Esophagus (tissue), 2 donors: ENCODE data around the gene HECW1. TPM values are rescaled to one million over a fixed set of nuclear protein-coding genes. Genes with fewer than 3 reads are reported as not detected.

Experiments
- H3K27ac ChIP-seq, 2 donors: one replicate each; pipeline ENCODE4 v1.5.1; 2013; ENCODE audit warnings: low read depth in 2 of 2, mild to moderate bottlenecking in 2 of 2, inconsistent platforms in 1 of 2, low read length in 1 of 2, moderate library complexity in 1 of 2
- H3K27me3 ChIP-seq, 2 donors: one replicate each; pipeline ENCODE4 v1.6.1; 2013; ENCODE audit warnings: low read length in 2 of 2, control low read depth in 1 of 2, mild to moderate bottlenecking in 1 of 2; ENCODE audit not compliant: insufficient read depth in 2 of 2, control insufficient read depth in 1 of 2
- H3K36me3 ChIP-seq, 2 donors: one replicate each; pipeline ENCODE4 v1.6.1; 2013; ENCODE audit warnings: low read length in 1 of 2; ENCODE audit not compliant: control insufficient read depth in 2 of 2, insufficient read depth in 2 of 2
- H3K4me1 ChIP-seq, 2 donors: one replicate each; pipeline ENCODE4 v1.6.1; 2013; ENCODE audit warnings: low read length in 1 of 2; ENCODE audit not compliant: control insufficient read depth in 2 of 2, insufficient read depth in 2 of 2
- H3K4me3 ChIP-seq, 2 donors: one replicate each; pipeline ENCODE4 v1.5.1; 2013; ENCODE audit warnings: low read length in 2 of 2, mild to moderate bottlenecking in 2 of 2, low read depth in 1 of 2, moderate library complexity in 1 of 2
- H3K9me3 ChIP-seq, 2 donors: one replicate each; pipeline ENCODE4 v1.6.1; 2013; ENCODE audit warnings: mild to moderate bottlenecking in 2 of 2, low read depth in 1 of 2, low read length in 1 of 2, moderate library complexity in 1 of 2; ENCODE audit not compliant: control insufficient read depth in 2 of 2, insufficient read depth in 1 of 2
- WGBS, 2 donors: extraction: QIAGEN DNeasy Blood & Tissue Kit; methylation state at CpG; one replicate each; pipeline ENCODE4 v1.1.7; 2013; 5-methylcytosine and 5-hydroxymethylcytosine counted together
- polyA plus RNA-seq, 2 donors: library from polyadenylated mRNA; stranded (reverse); fragments of 200-250 nt; gene quantifications; one replicate each; pipeline ENCODE4 v1.2.3, GENCODE V29; 2013
- donor health status: healthy with polysubstance abuse.
- donor health status: Bipolar disorder and iron deficiency.

The HECW1 gene
- polyA plus RNA-seq, 2 donors, result 0.11 to 0.47 TPM

DNA sequence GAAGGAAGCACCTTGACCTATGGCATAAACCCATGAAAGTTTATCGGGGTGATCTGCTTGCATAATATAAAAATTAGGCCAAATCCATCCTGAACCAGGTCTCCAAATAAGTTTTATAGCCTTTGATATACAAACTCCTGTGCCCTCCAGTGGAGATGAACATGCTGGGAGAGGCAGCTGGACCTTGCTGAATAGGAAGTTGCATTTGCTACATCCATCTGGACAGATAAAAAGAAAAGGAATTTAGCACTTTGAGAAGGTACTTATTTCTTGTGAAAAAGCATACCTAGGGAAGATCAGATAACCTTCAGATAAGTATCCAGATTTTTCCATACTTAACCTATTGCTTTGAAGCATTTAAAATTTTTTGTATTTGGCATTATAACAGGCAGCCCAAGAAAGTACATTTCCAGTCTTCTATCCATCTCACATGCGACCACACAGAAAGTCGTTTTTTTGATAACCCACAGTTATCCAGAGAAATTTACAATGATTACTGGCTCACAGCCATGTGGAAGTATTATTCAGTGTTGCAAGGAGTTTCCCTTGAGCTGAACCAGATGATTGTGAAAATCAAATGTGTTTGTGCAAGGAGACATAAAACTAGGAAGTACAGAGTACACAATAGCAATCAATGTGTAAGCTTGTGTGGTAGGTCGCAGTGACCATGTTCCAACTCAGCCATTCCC lies 346.0 kb downstream of the HECW1 start:
- no peaks in the 10 kb centered on the region for H3K36me3 ChIP-seq
- WGBS, 2 donors, result 67 to 76% methylated on average over 4 of the region's 4 CpGs
- H3K4me1 ChIP-seq, result no peaks in the 10 kb centered on the region
- no peak overlapping the region for H3K27ac ChIP-seq
- H3K9me3 ChIP-seq, result no peaks in the 10 kb centered on the region
- no peaks in the 10 kb centered on the region for H3K27me3 ChIP-seq
- H3K4me3 ChIP-seq, result no peak overlapping the region

DNA sequence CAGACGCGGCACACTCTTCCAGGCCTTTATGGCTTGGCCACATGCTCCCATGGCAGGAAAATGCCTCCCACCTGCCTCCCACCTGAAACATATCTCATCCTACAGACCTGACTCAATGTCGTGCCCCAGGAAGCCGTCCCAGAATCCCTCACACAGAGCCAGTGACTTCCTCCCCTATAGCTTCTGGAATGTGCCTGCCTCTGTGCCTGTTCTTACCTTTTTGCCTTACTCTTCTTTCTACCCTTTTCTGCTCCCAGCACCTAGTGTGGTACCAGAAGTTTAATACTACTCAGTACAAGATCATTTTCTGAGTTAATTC lies 346.5 kb downstream of the HECW1 start:
- 74 to 89% methylated on average over 4 of the region's 4 CpGs for WGBS, 2 donors
- H3K4me3 ChIP-seq, result no peak overlapping the region
- H3K4me1 ChIP-seq, result peaks cover 0 to 3% of the 10 kb centered on the region in 2 donors
- no peaks in the 10 kb centered on the region for H3K9me3 ChIP-seq
- H3K36me3 ChIP-seq, result no peaks in the 10 kb centered on the region
- H3K27ac ChIP-seq, result no peak overlapping the region
- no peaks in the 10 kb centered on the region for H3K27me3 ChIP-seq

DNA sequence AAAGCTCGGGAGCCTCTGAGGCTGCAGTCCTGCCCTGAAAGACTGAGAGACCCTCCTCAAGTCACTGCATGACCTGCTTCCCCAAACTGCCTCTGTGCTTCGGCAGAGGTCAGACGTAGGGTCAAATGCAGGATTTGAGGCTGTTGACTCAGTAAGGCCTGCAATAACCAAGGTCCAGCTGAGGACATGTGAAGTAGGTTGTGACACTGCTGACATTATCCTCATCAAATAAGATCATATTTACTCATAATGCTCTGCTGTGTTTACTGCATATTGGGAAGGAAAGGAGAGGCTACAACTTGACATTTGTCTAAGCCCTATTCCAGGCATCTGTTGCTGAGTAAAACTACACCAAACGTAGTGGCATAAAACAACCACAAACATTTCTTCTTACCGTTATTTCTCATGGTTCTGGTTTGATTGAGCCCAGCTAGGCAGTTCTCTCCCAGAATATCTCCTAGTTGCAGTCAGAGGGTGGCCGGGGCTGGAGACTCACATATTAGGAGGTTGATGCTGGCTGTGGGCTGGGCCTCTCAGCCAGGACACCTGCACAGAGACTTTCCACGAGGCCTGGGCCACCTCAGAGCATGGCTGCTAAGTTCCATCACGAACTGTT lies 348.4 kb downstream of the HECW1 start:
- 85 to 86% methylated on average over 8 of the region's 8 CpGs for WGBS, 2 donors

DNA sequence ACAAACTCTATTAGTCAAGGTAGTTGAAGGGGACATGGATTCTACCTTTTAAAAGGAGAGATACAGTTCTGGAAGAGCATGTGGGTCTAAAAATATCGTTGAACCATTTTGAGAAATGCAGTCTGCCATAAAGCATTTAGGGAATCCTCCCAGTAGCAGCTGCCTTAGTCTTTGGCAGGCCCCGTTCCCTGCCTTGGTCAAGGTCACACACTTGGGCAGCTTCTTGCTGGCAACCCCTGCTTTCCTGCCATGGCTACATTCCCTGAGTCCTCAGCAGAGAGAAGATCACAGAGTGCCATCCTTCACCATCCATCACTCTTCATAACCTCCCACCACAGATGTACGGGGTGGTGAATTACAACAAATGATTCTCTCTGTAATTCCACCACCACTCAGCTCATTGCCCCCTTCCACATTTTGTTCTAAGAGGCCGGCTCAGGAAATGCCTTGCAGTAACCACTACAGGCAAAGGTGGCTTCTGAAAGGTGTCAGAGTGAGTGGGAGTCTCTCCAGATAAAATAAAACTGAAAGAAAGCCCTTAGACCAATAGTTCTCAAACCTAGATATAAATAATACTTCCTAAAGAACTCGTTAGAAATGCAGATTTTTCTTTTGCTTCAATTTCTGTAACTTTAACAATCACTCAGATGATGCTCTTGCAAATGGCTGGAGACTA lies 349.0 kb downstream of the HECW1 start:
- WGBS, 2 donors, result 77% methylated on average over 5 of the region's 5 CpGs
- peaks cover 0 to 3% of the 10 kb centered on the region in 2 donors for H3K4me1 ChIP-seq
- no peak overlapping the region for H3K27ac ChIP-seq
- H3K4me3 ChIP-seq, result no peak overlapping the region
- H3K36me3 ChIP-seq, result no peaks in the 10 kb centered on the region
- no peaks in the 10 kb centered on the region for H3K9me3 ChIP-seq
- H3K27me3 ChIP-seq, result no peaks in the 10 kb centered on the region

More for the DNA sequence above, 348.4 kb downstream of the HECW1 start:
- Histone ChIP-seq H3K4me3 (no peak overlapping the region), H3K27me3 (no peaks in the 10 kb centered on the region), H3K4me1 (peaks cover 0 to 3% of the 10 kb centered on the region in 2 donors), H3K27ac (no peak overlapping the region), H3K36me3 (no peaks in the 10 kb centered on the region), H3K9me3 (no peaks in the 10 kb centered on the region)

DNA sequence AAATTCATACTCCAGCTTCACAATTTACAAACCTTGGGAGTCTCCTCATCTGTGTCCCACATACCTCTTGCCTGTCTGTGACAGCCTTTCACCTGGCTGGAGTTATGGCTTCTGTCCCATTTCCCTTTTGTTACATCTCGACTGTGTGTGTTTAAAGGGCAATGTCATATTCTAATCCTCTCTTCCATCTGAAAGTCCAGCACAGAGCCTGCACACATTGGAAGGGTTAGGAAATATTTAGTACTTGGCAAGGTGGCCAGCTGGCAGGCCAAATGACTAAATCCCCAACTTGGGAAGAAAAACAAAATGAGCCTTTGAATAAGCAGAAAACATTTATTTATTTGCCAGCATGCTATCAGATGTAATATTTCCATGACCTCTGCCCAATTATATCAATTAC lies 350.4 kb downstream of the HECW1 start:
- H3K9me3 ChIP-seq, result no peaks in the 10 kb centered on the region
- no peak overlapping the region for H3K27ac ChIP-seq
- 25 to 26% methylated on average over 1 of the region's 1 CpG for WGBS, 2 donors
- no peak overlapping the region for H3K4me3 ChIP-seq
- H3K36me3 ChIP-seq, result no peaks in the 10 kb centered on the region
- peaks cover 0 to 3% of the 10 kb centered on the region in 2 donors for H3K4me1 ChIP-seq
- no peaks in the 10 kb centered on the region for H3K27me3 ChIP-seq

DNA sequence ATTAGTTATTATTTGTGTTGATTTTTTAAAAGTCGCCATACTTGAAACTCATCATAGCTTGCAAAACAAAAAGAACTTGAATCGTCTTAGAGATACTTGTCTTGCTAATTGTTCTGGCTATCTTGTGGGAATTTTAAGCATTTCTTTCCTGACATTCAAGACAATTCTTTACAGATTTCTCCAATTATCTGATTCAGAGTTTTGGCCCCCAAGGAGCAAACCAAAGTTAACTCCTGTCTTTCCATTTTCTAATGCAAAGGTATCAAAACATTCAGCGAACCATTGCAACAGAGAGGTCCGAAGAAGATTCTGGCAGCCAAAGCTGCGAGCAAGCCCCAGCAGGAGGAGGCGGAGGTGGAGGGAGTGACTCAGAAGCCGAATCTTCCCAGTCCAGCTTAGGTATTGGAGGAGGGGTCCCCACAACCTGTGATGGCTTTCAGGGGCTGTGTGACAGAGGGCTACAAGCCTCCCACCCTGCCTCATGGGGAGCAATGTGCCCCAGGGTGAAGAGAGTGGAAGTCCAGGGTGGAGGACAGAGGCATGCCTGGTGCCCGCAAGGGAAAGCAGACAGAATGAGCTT lies 351.0 kb downstream of the HECW1 start:
- H3K27ac ChIP-seq, result peak overlapping the region in 1 of 2 donors; percentile 61
- H3K4me3 ChIP-seq, result no peak overlapping the region
- WGBS, 2 donors, result 40 to 50% methylated on average over 8 of the region's 8 CpGs

DNA sequence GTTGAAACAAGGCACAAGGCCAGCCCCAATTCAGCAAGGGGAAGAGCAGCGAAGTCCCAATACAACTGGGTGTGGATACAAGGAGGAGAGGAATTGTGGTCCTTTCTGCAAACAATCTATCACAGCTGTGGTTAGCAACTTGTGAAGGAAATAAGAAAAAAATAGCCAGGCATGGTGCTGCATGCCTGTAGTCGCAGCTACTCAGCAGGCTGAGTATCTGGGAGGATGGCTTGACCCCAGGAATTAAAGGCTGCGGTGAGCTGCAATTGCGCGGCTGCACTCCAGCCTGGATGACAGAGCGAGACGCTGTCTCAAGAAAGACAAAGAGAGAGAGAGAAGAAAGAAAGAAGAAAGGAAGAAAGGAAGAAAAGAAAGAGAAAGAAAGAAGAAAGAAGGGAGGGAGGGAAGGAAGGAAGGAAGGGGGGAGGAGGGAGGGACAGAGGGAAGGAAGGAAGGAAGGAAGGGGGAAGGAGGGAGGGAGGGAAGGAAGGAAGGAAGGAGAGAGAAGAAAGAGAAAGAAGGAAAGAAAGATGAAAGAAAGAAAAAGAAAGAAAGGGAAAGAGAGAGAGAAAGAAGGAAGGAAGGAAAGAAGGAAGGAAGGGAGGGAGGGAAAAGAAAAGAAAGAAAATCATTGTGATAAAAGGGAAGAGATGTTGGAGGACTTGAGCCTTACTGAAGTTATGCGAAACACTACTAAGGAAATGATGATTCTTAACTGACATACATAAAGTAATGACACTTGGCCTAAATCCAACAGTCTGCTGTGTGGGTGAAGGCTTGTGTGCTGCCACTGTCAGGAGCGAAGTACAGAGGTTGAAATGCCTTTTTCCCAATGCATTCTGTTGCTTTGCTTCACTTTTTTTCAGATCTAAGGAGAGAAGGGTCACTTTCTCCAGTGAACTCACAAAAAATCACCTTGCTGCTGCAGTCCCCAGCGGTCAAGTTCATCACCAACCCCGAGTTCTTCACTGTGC lies 353.4 kb downstream of the HECW1 start:
- 64 to 70% methylated on average over 11 of the region's 11 CpGs for WGBS, 2 donors
- Histone ChIP-seq H3K9me3 (no peaks in the 10 kb centered on the region), H3K36me3 (no peaks in the 10 kb centered on the region), H3K4me1 (peaks cover 2 to 3% of the 10 kb centered on the region in 2 donors), H3K4me3 (no peak overlapping the region), H3K27me3 (no peaks in the 10 kb centered on the region), H3K27ac (no peak overlapping the region)

More for the DNA sequence above, 351.0 kb downstream of the HECW1 start:
- no peaks in the 10 kb centered on the region for H3K27me3 ChIP-seq
- peaks cover 0 to 3% of the 10 kb centered on the region in 2 donors for H3K4me1 ChIP-seq
- no peaks in the 10 kb centered on the region for H3K36me3 ChIP-seq
- H3K9me3 ChIP-seq, result no peaks in the 10 kb centered on the region

DNA sequence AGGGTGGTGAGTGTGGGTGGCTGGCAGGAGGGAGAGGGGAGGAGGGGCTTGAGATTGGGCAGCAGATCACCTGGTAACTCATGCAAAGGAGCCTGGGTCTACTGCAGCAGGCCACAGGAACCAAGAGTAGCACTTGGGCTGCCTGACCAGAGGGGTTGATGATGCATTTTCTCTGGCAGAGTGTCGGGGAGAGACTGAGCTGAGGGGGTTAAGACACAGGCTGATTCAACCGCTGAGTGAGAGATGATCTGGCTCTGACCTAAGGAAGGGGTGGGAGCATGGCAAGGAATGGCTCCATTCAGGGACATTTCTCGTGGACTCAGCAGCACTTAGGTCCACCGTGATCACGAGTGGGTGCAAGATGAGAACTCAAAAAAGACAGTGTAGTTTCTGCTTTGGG lies 355.0 kb downstream of the HECW1 start:
- Histone ChIP-seq H3K4me3 (no peak overlapping the region), H3K27ac (no peak overlapping the region), H3K36me3 (no peaks in the 10 kb centered on the region), H3K9me3 (no peaks in the 10 kb centered on the region), H3K27me3 (no peaks in the 10 kb centered on the region), H3K4me1 (peaks cover 2 to 3% of the 10 kb centered on the region in 2 donors)
- 73 to 78% methylated on average over 5 of the region's 5 CpGs for WGBS, 2 donors

DNA sequence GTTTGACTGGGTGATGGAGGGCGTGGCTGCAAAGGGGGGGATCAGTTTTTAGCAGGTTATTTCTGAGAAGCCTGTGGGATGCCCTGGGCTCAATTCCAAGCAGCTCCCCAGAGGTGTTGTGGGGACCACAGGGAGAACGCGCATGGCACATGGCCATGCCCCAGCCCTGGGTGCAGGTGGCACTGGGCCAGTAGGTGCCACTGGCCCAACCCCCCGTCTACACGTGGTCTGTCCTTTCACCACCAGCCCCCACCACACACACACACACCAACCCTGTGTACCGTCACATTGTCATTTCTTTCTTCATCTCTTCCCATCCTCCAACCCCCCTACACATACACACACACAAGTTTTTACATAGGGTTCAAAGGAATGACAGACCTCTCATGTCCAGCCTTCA lies 355.4 kb downstream of the HECW1 start:
- WGBS, 2 donors, result 89 to 91% methylated on average over 6 of the region's 6 CpGs
- no peaks in the 10 kb centered on the region for H3K9me3 ChIP-seq
- H3K4me1 ChIP-seq, result peaks cover 2 to 3% of the 10 kb centered on the region in 2 donors
- H3K4me3 ChIP-seq, result no peak overlapping the region
- no peaks in the 10 kb centered on the region for H3K36me3 ChIP-seq
- H3K27me3 ChIP-seq, result no peaks in the 10 kb centered on the region
- no peak overlapping the region for H3K27ac ChIP-seq
